Lower lobe of right lung (tissue), 2 donors: ENCODE data around the gene AMER3. TPM values are rescaled to one million over a fixed set of nuclear protein-coding genes. Genes with fewer than 3 reads are reported as not detected.

Experiments
- ATAC-seq, 2 donors: fragments of 200-7000 bp; cut with Tn5 transposase; one replicate each; pipeline ENCODE4 v1.9.1; 2020 to 2022; ENCODE audit warnings: mild to moderate bottlenecking in 2 of 2, moderate library complexity in 2 of 2
- DNase-seq: peaks from one replicate; pipeline ENCODE4 v3.0.0-alpha.2; 2020
- H3K27ac ChIP-seq: fragments of 200-600 bp; one replicate; pipeline ENCODE4 v1.8.0; 2022
- H3K27me3 ChIP-seq: fragments of 200-600 bp; one replicate; pipeline ENCODE4 v1.8.0; 2022; ENCODE audit warnings: low read depth
- H3K36me3 ChIP-seq: fragments of 200-600 bp; one replicate; pipeline ENCODE4 v1.8.0; 2022; ENCODE audit warnings: mild to moderate bottlenecking
- H3K4me1 ChIP-seq: fragments of 200-600 bp; one replicate; pipeline ENCODE4 v1.8.0; 2022
- H3K4me3 ChIP-seq: fragments of 200-600 bp; one replicate; pipeline ENCODE4 v1.8.0; 2022; ENCODE audit warnings: mild to moderate bottlenecking
- H3K9me3 ChIP-seq: fragments of 200-600 bp; one replicate; pipeline ENCODE4 v1.8.0; 2022
- CTCF ChIP-seq: fragments of 200-600 bp; IDR thresholded peaks from one replicate; pipeline ENCODE4 v1.8.0; 2022; ENCODE audit warnings: antibody characterized with exemption, mild to moderate bottlenecking
- intact Hi-C: fragments of 100-400 bp; cut with DNase I; formaldehyde crosslinking; loops from one replicate; pipeline ENCODE4 v1.11.0; 2022
- total RNA-seq: library from RNA; stranded (reverse); fragmentation: NEBNext Ultra II Directional; extraction: Animal tissue kit (Norgen Biotek cat#: 25700); gene quantifications from one replicate; pipeline ENCODE4 v1.2.1, GENCODE V29; 2021
- donor health status: DM: no; HTN: yes; CAD: no; lungs with severe emphysema.

Gene AMER3
- total RNA-seq, 1 donor from 2014 or later = not detected

DNA sequence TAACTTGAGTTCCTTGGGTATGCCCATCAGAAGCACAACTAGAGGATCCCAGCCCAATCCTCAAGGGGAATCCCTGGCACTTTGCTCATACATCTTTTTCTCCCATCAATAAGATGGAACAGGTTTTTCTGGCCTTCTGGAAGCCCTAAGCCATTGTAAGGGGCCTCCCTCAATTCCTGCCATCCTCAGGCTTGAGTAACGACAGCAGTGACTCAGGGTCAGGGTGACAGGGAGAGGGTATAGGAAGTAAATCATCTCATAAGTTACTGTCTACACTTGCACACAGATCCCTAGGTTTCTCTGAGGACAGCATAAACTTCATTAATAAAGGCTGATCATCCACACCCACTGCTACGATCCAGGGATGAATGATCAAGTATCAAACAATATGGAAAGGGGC, 35.0 kb downstream of the AMER3 start:
- no peak for TF ChIP-seq CTCF
- Histone ChIP-seq H3K27ac (no peak overlapping the region), H3K4me1 (no peaks in the 10 kb centered on the region), H3K9me3 (no peaks in the 10 kb centered on the region), H3K36me3 (no peaks in the 10 kb centered on the region), H3K27me3 (no peaks in the 10 kb centered on the region), H3K4me3 (no peak overlapping the region)
- ATAC-seq (no peak), DNase-seq (no peak)
- intact Hi-C loops = loop anchor here (10.0 kb wide), 1 partner anchor 84 kb away; no protein-coding TSS in a partner anchor

DNA sequence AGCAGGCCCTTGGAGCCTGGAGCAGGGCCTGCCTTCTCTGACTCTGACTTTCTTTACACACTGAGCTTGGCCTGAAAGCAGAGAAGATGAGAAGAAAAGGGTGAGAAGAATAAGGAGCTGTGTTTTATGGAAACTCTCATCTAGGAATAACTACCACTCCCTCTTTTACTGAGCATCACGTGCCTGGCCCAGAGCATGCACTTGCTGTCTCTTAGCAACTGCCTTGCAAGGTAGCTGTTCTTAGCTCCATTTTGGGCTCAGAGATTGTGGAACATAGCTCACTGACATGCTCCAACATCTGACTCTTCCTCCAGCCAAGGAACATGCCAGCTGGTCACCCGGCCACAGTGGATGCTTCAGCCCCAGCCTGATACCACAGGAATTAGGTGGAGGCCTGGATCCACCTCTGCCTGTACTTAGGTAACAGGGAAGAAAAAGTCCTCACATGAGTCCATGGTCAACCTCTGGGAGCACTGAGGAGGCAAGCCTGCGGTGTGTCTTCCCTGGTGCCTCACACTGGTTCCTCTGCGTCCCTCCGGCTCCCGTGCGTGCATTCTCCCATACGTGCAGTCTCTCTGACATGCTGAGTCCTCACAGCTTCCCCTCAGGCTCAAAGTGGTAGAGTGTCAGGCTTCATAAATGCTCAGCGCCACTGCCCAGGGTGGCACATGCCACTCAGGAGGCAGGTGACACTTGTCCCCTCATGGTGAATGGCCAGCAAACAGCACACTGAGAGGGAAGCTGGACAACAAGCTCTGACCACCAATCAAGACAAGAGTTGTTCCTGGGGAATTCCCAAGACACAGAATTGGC, 35.7 kb downstream of the AMER3 start:
- Histone ChIP-seq H3K36me3 (no peaks in the 10 kb centered on the region), H3K4me1 (no peaks in the 10 kb centered on the region), H3K27me3 (no peaks in the 10 kb centered on the region), H3K4me3 (no peak overlapping the region), H3K27ac (no peak overlapping the region), H3K9me3 (no peaks in the 10 kb centered on the region)
- peak; percentile 77 to 90 for ATAC-seq
- TF ChIP-seq CTCF = no peak
- DNase-seq = no peak
- intact Hi-C loops = loop anchor here (10.0 kb wide), 1 partner anchor 84 kb away; no protein-coding TSS in a partner anchor

DNA sequence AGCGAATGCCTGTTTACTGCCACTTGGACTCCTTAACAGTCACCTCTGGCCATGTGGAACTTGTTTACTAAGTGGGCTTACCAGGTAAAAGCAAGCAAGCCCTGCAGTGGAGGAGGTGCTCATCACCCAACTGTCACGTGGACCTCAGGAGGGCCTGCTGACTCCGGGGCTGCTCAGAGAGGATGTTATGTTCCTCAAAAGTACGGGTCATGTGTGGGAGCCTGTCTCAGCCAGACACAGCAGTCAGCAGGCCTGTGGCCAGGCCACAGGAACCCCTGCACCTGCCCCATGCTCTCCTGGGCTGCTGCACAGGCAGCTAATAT, 36.2 kb downstream of the AMER3 start:
- H3K27ac ChIP-seq = no peak overlapping the region
- peak in 1 of 2 donors; percentile 80 for ATAC-seq
- DNase-seq = no peak
- intact Hi-C loops = loop anchor here (10.0 kb wide), 1 partner anchor 83 kb away; no protein-coding TSS in a partner anchor
- TF ChIP-seq CTCF = no peak
- no peaks in the 10 kb centered on the region for H3K27me3 ChIP-seq
- no peaks in the 10 kb centered on the region for H3K4me1 ChIP-seq
- no peak overlapping the region for H3K4me3 ChIP-seq
- H3K9me3 ChIP-seq = no peaks in the 10 kb centered on the region
- H3K36me3 ChIP-seq = no peaks in the 10 kb centered on the region

GRCh38 chr2:130795431-130795830, 40.1 kb downstream of the AMER3 start:
- DNase-seq (no peak), ATAC-seq (no peak)
- Histone ChIP-seq H3K27ac (no peak overlapping the region), H3K4me3 (no peak overlapping the region), H3K36me3 (no peaks in the 10 kb centered on the region), H3K4me1 (peaks cover 11% of the 10 kb centered on the region), H3K27me3 (peaks cover 9% of the 10 kb centered on the region), H3K9me3 (no peaks in the 10 kb centered on the region)
- intact Hi-C loops = loop anchor here (10.0 kb wide), 1 partner anchor 79 kb away; no protein-coding TSS in a partner anchor
- no peak for TF ChIP-seq CTCF

DNA sequence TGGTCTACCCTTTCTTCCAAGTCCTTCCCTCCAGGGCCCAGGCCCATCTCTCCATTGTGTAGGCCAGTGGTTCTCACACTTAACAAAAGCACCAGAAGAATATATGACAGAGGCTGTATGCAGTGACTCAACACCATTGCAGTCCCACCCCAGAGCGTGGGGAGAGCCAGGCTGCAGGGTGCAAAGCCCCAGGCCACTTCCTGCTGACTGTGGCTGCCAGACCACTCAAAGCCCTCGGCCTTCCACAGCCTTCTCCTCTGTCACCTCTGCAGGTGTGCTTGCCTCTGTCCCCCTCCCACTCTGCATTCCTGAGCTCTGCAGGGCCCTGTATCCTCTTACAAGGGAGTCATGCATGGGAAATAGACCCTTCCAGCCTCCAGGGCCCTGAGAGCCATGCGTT, 41.0 kb downstream of the AMER3 start:
- H3K4me1 ChIP-seq = peaks cover 11% of the 10 kb centered on the region
- H3K27me3 ChIP-seq = peaks cover 9% of the 10 kb centered on the region
- intact Hi-C loops = loop anchor here (10.0 kb wide), 1 partner anchor 79 kb away; no protein-coding TSS in a partner anchor
- ATAC-seq (no peak), DNase-seq (no peak)
- no peak overlapping the region for H3K27ac ChIP-seq
- no peaks in the 10 kb centered on the region for H3K36me3 ChIP-seq
- TF ChIP-seq CTCF = no peak
- no peaks in the 10 kb centered on the region for H3K9me3 ChIP-seq
- no peak overlapping the region for H3K4me3 ChIP-seq
